Stomach (tissue), 9 donors: ENCODE results near the gene BRME1. TPM values are rescaled to one million over a fixed set of nuclear protein-coding genes. Genes with fewer than 3 reads are reported as not detected.

Experiments used
- DNase-seq, 2 donors: peaks; one replicate each; pipeline versions ENCODE4 v3.0.0 to v3.0.0-alpha.2; 2013 to 2019
- H3K27ac ChIP-seq, 5 donors: fragments of 200-600 bp in 4 of 5; sonication (generic) in 4 of 5; one replicate each; pipeline ENCODE4 v1.5.1; 2013 to 2019; ENCODE audit warnings: mild to moderate bottlenecking in 1 of 5, moderate library complexity in 1 of 5
- H3K27me3 ChIP-seq, 3 donors: fragments of 200-600 bp; sonication (generic); one replicate each; pipeline ENCODE4 v1.5.1; 2017 to 2019; ENCODE audit warnings: mixed run types in 1 of 3
- H3K36me3 ChIP-seq, 4 donors: fragments of 200-600 bp; sonication (generic); 1 replicate in 3 of 4; 2 replicates in 1 of 4; pipeline ENCODE4 v1.5.1; 2016 to 2019
- H3K4me1 ChIP-seq, 4 donors: fragments of 200-600 bp; sonication (generic); one replicate each; pipeline ENCODE4 v1.5.1; 2016 to 2019
- H3K4me3 ChIP-seq, 4 donors: fragments of 200-600 bp; sonication (generic) in 3 of 4; one replicate each; pipeline ENCODE4 v1.5.1; 2016 to 2019; ENCODE audit warnings: mild to moderate bottlenecking in 1 of 4
- H3K9me3 ChIP-seq, 4 donors: fragments of 200-600 bp; sonication (generic); one replicate each; pipeline ENCODE4 v1.5.1; 2016 to 2019
- EP300 ChIP-seq: sonication (generic); formaldehyde crosslinking; IDR thresholded peaks from one replicate; pipeline ENCODE4 v1.6.1; 2017; ENCODE audit warnings: antibody characterized with exemption
- POLR2A ChIP-seq, 4 donors: fragments of 450-650 bp; IDR thresholded peaks; one replicate each; pipeline ENCODE4 v1.6.1; 2016; ENCODE audit warnings: antibody characterized with exemption in 4 of 4, control low read depth in 2 of 4, mild to moderate bottlenecking in 1 of 4, moderate library complexity in 1 of 4
- POLR2AphosphoS5 ChIP-seq, 3 donors: sonication (generic); formaldehyde crosslinking; IDR thresholded peaks; one replicate each; pipeline ENCODE4 v1.6.1; 2016; ENCODE audit warnings: antibody characterized with exemption in 3 of 3
- WGBS, 5 donors: extraction: QIAGEN DNeasy Blood & Tissue Kit in 3 of 5; methylation state at CpG; one replicate each; pipeline versions ENCODE4 v1.1.5 to v1.1.7; 2013 to 2018; 5-methylcytosine and 5-hydroxymethylcytosine counted together
- intact Hi-C: fragments of 100-400 bp; cut with DNase I; formaldehyde crosslinking; loops from one replicate; pipeline ENCODE4 v1.15.1; 2023; ENCODE audit warnings: low total_unique reads
- polyA plus RNA-seq, 3 donors: library from polyadenylated mRNA; stranded (reverse); fragments of 200-250 nt; gene quantifications; one replicate each; pipeline ENCODE4 v1.2.3, GENCODE V29; 2013
- total RNA-seq, 5 donors: library from RNA; depleted of rRNA; stranded (reverse); fragments of >200 nt; gene quantifications; one replicate each; pipeline versions ENCODE4 v1.1.0 to v1.2.3, GENCODE V29; 2014 to 2016
- TF ChIP-seq, protein P1 (sequence below), 7 experiments: fragments of 450-650 bp in 4 of 7; fragments of 200-600 bp in 3 of 7; sonication (generic) in 3 of 7; IDR thresholded peaks; one replicate each; pipeline ENCODE4 v1.5.1; 2016 to 2019; ENCODE audit warnings: antibody characterized with exemption in 7 of 7, control low read depth in 2 of 7, mild to moderate bottlenecking in 1 of 7
- donor health status: healthy with polysubstance abuse.
- donor health status: Bipolar disorder and iron deficiency.
- donor health status: healthy.

BRME1 gene
- total and polyA plus RNA-seq, 8 donors = 0.87 to 14.3 (median 2.0) TPM; not detected in 1

DNA sequence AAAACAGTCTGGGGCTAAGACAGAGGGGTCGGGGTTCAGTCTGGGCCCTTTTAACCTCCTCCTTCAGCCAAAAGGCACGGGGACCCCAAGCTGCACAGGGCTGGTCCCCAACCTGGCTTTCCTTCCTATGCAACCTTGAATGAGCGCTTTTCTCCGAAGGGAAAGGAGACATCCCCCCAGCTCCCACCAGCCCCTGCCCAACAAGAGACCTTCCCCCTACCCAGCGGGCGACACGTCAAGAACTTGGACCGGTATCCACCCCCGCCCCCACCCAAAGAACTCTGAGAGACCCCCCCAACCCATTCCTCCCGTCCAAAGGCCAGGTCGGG lies 64.0 kb downstream of the BRME1 start:
- WGBS, 5 donors = 0 to 9% (median 3%) methylated on average over 4 to 11 of the region's 11 CpGs
- DNase-seq = no peak
- intact Hi-C loops = no loop called here
- Histone ChIP-seq H3K4me1 (peaks cover 68 to 81% (median 79%) of the 10 kb centered on the region in 4 donors), H3K4me3 (peak overlapping the region; percentile 73 to 98 (median 91)), H3K9me3 (no peaks in the 10 kb centered on the region), H3K27ac (peak overlapping the region; percentile 95 to 100 (median 99)), H3K36me3 (peaks cover 0 to 13% (median 0%) of the 10 kb centered on the region in 4 donors), H3K27me3 (no peaks in the 10 kb centered on the region)
- no peak for TF ChIP-seq POLR2AphosphoS5 (IDR thresholded peaks at IDR 0.05)
- TF ChIP-seq, protein P1, sequence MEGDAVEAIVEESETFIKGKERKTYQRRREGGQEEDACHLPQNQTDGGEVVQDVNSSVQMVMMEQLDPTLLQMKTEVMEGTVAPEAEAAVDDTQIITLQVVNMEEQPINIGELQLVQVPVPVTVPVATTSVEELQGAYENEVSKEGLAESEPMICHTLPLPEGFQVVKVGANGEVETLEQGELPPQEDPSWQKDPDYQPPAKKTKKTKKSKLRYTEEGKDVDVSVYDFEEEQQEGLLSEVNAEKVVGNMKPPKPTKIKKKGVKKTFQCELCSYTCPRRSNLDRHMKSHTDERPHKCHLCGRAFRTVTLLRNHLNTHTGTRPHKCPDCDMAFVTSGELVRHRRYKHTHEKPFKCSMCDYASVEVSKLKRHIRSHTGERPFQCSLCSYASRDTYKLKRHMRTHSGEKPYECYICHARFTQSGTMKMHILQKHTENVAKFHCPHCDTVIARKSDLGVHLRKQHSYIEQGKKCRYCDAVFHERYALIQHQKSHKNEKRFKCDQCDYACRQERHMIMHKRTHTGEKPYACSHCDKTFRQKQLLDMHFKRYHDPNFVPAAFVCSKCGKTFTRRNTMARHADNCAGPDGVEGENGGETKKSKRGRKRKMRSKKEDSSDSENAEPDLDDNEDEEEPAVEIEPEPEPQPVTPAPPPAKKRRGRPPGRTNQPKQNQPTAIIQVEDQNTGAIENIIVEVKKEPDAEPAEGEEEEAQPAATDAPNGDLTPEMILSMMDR (IDR thresholded peaks at IDR 0.05) = no peak
- TF ChIP-seq POLR2A (IDR thresholded peaks at IDR 0.05) = no peak
- TF ChIP-seq EP300 = no peak

DNA sequence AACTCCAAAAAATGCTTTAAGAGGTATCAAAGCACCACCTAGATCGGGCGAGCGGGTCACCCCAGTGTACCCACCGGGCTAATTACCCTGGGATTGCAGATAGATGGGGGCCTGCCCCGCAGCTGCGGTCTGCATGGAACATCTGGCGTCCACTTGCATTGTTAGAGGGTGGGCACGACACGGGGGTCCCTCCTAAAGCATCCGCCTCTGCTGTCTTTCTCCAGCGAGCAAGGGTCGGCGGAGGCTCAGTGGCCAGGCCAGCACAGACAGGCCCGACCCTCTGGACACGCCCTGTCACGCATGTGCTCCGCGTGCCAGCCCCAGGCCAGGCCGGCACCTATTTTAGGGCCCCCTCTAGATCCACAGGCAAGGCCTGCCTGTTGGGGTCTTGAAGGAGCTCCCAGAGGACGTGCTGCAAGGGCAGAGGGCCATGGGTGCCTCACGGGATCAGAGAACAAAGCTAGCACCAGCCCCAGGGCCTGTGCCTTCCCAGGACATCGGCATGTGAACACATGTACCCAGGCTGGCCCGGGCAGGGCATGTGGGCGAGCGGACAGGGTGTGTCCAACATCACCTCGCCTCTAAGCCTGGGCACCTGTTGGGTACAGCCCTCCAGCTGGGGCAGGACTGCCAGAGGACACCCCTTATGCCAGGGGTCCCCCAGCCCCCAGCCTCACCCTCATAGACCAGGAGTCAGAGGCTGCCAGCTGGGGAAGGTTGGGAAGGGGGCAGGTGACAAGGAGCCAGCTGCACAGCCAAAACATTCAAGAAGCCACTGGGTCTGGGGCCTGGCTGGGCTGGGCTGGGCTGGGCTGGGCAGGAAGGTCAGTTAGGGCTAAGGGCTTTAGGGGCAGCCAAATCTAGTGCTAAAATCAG lies 64.6 kb downstream of the BRME1 start:
- H3K9me3 ChIP-seq = no peaks in the 10 kb centered on the region
- H3K27ac ChIP-seq = peak overlapping the region; percentile 95 to 100 (median 99)
- peak; percentile 69 to 78 for DNase-seq
- TF ChIP-seq POLR2A (IDR thresholded peaks at IDR 0.05) = no peak
- no peak for TF ChIP-seq EP300
- peak in 2 of 3 donors; percentile 62 to 82 for TF ChIP-seq POLR2AphosphoS5 (IDR thresholded peaks at IDR 0.05)
- H3K36me3 ChIP-seq = peaks cover 2 to 19% (median 4%) of the 10 kb centered on the region in 4 donors
- intact Hi-C loops = no loop called here
- no peaks in the 10 kb centered on the region for H3K27me3 ChIP-seq
- 25 to 39% (median 33%) methylated on average over 11 to 26 of the region's 26 CpGs for WGBS, 5 donors
- H3K4me1 ChIP-seq = peaks cover 68 to 81% (median 79%) of the 10 kb centered on the region in 4 donors
- H3K4me3 ChIP-seq = peak overlapping the region; percentile 73 to 98 (median 91)

DNA sequence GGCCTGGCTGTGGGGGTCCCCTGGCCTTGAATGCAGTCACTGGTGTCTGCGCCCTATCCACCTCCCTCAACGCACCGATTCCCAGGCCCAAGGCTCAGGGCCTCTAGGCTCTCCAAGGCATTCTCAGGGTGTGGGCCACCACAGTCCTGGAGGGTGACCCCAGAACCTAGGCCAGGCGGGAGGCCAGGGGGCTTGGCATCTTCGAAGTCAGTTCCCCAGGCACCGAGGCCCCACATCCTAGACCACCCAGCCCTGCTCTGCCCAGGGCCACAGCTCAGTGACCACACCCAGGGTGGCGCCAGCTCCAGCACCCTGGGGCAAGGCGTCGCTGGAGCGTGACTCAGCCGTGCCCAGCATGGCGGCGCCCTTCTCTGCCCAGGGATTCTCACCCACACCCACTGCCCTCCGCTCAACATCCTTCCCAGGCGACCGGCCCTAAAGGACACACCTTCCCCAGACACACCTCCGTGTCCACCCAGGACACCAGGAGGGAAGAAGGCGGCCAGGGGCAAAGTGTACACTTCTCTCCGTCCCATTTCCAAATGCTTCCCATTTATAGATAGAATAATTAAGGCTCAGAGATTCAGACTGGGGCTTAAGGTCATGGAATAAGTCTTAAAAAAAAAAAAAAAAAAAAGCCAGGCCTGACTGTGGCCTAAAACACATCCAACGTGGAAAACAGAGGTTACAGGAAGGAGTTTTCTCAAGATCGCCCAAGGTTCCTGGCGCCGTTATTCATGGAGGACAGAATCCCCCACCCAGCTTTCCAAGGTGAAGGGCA lies 65.4 kb downstream of the BRME1 start:
- 24 to 46% (median 38%) methylated on average over 21 to 23 of the region's 23 CpGs for WGBS, 5 donors
- H3K36me3 ChIP-seq = peaks cover 9 to 27% (median 12%) of the 10 kb centered on the region in 4 donors
- peak overlapping the region; percentile 73 to 98 (median 91) for H3K4me3 ChIP-seq
- H3K9me3 ChIP-seq = no peaks in the 10 kb centered on the region
- intact Hi-C loops = no loop called here
- H3K27me3 ChIP-seq = no peaks in the 10 kb centered on the region
- peaks cover 72 to 82% (median 80%) of the 10 kb centered on the region in 4 donors for H3K4me1 ChIP-seq
- peak; percentile 75 to 82 for DNase-seq
- TF ChIP-seq POLR2A (IDR thresholded peaks at IDR 0.05) (peak in 1 of 4 donors; percentile 3), POLR2AphosphoS5 (IDR thresholded peaks at IDR 0.05) (peak in 2 of 3 donors; percentile 82 to 86)
- TF ChIP-seq, protein P1 (IDR thresholded peaks at IDR 0.05) = no peak
- peak overlapping the region; percentile 95 to 100 (median 99) for H3K27ac ChIP-seq

DNA sequence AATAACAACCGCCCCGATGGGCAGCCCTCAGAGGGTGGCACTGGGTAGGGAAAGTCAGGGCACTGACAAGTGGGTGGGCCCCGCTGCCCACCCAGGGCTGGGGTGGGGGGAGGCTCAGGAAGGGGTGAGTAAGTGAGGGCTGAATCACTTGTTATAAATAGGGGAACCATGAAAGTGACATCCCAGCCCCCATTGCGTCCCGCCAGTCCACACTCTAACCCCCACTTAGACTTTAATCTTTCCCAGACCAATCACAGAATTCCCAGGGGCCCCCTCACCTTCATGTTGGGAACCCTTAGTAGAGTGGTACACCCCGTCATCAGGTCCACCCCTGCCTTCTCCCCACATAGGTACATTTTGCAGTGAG lies 66.0 kb downstream of the BRME1 start:
- Histone ChIP-seq H3K4me1 (peaks cover 72 to 86% (median 84%) of the 10 kb centered on the region in 4 donors), H3K27me3 (no peaks in the 10 kb centered on the region), H3K27ac (peak overlapping the region; percentile 81 to 100 (median 99)), H3K36me3 (peaks cover 13 to 33% (median 16%) of the 10 kb centered on the region in 4 donors), H3K4me3 (peak overlapping the region; percentile 73 to 98 (median 91)), H3K9me3 (no peaks in the 10 kb centered on the region)
- TF ChIP-seq EP300 = no peak
- TF ChIP-seq, protein P1 (IDR thresholded peaks at IDR 0.05) = no peak
- TF ChIP-seq POLR2AphosphoS5 (IDR thresholded peaks at IDR 0.05) = no peak
- no peak for DNase-seq
- 4 to 22% (median 18%) methylated on average over 6 of the region's 6 CpGs for WGBS, 5 donors
- intact Hi-C loops = no loop called here
